Astrocyte (in vitro differentiated cells and primary cell): ENCODE data around the gene CDHR5. TPM values are rescaled to one million over a fixed set of nuclear protein-coding genes. Genes with fewer than 3 reads are reported as not detected.

Source experiments
- DNase-seq: peaks from one replicate; pipeline ENCODE4 v3.0.0-alpha.2; 2010; ENCODE audit warnings: low read depth
- FAIRE-seq: peaks from 2 replicates; lab custom pipeline; 2011; peaks lifted over from hg19 to GRCh38; lab: Jason Lieb, UNC
- H2AFZ ChIP-seq: 2 replicates; pipeline ENCODE4 v1.6.0; 2012; ENCODE audit warnings: low read depth, low read length, inconsistent platforms
- H3K27ac ChIP-seq: 2 replicates; pipeline ENCODE4 v1.5.1; 2011; ENCODE audit warnings: low read depth, low read length, inconsistent platforms
- H3K27me3 ChIP-seq: 2 replicates; pipeline ENCODE4 v1.6.0; 2011; ENCODE audit warnings: low read length, inconsistent platforms; ENCODE audit not compliant: insufficient read depth
- H3K36me3 ChIP-seq: 2 replicates; pipeline ENCODE4 v1.5.1; 2011; ENCODE audit warnings: low read length, inconsistent platforms; ENCODE audit not compliant: insufficient read depth
- H3K4me1 ChIP-seq: 2 replicates; pipeline ENCODE4 v1.5.1; 2011; ENCODE audit warnings: low read length, inconsistent platforms; ENCODE audit not compliant: insufficient read depth
- H3K4me2 ChIP-seq: 2 replicates; pipeline ENCODE4 v1.6.0; 2012; ENCODE audit warnings: low read length, inconsistent platforms
- H3K4me3 ChIP-seq: 2 replicates; pipeline ENCODE4 v1.5.1; 2011; ENCODE audit warnings: low read depth, mild to moderate bottlenecking, low read length, inconsistent platforms; ENCODE audit not compliant: insufficient read depth
- H3K79me2 ChIP-seq: 2 replicates; pipeline ENCODE4 v1.6.0; 2012; ENCODE audit warnings: mild to moderate bottlenecking, low read length, inconsistent platforms; ENCODE audit not compliant: insufficient read depth
- H3K9ac ChIP-seq: 2 replicates; pipeline ENCODE4 v1.6.0; 2012; ENCODE audit warnings: mild to moderate bottlenecking, low read length, inconsistent platforms
- H3K9me3 ChIP-seq: 2 replicates; pipeline ENCODE4 v1.5.1; 2012; ENCODE audit warnings: low read depth, mild to moderate bottlenecking, low read length, inconsistent platforms; ENCODE audit not compliant: insufficient read depth
- H4K20me1 ChIP-seq: 2 replicates; pipeline ENCODE4 v1.6.0; 2012; ENCODE audit warnings: low read length, inconsistent platforms; ENCODE audit not compliant: insufficient read depth
- H3K27ac Mint-ChIP-seq: one replicate; pipeline ENCODE4 v1.8.0; 2021; ENCODE audit warnings: mild to moderate bottlenecking, mixed read lengths; ENCODE audit not compliant: unreplicated experiment
- H3K27me3 Mint-ChIP-seq: one replicate; pipeline ENCODE4 v1.8.0; 2021; ENCODE audit warnings: low read depth, mixed read lengths; ENCODE audit not compliant: unreplicated experiment
- H3K36me3 Mint-ChIP-seq: one replicate; pipeline ENCODE4 v1.8.0; 2021; ENCODE audit warnings: low read depth, mixed read lengths; ENCODE audit not compliant: unreplicated experiment
- H3K4me1 Mint-ChIP-seq: one replicate; pipeline ENCODE4 v1.8.0; 2021; ENCODE audit warnings: low read depth, mixed read lengths; ENCODE audit not compliant: unreplicated experiment
- H3K4me3 Mint-ChIP-seq: one replicate; pipeline ENCODE4 v1.8.0; 2021; ENCODE audit warnings: mild to moderate bottlenecking, moderate library complexity, mixed read lengths; ENCODE audit not compliant: unreplicated experiment
- H3K9me3 Mint-ChIP-seq: one replicate; pipeline ENCODE4 v1.8.0; 2021; ENCODE audit warnings: mild to moderate bottlenecking, mixed read lengths; ENCODE audit not compliant: unreplicated experiment
- EZH2 ChIP-seq: IDR thresholded peaks from 2 replicates; pipeline ENCODE4 v1.6.1; 2012; ENCODE audit warnings: mild to moderate bottlenecking, low read length, inconsistent platforms; ENCODE audit not compliant: insufficient read depth
- total RNA-seq: library from RNA; stranded (reverse); gene quantifications from 2 replicates; pipeline ENCODE4 v1.2.1, GENCODE V29; 2021
- TF ChIP-seq, protein P1 (sequence below): IDR thresholded peaks from 2 replicates; pipeline ENCODE4 v1.5.1; 2011; ENCODE audit warnings: low read depth, mild to moderate bottlenecking, inconsistent platforms, low read length, moderate library complexity; ENCODE audit not compliant: insufficient read depth

CDHR5 gene
- total RNA-seq, 1 donor from 2014 or later, result not detected

GRCh38 chr11:597166-597725 lies 27.5 kb downstream of the CDHR5 start:
- no peak overlapping the region for H2AFZ ChIP-seq
- Mint-ChIP-seq H3K4me3 (no peak overlapping the region), H3K4me1 (no peaks in the 10 kb centered on the region), H3K27me3 (no peaks in the 10 kb centered on the region), H3K27ac (no peak overlapping the region), H3K36me3 (peaks cover 23% of the 10 kb centered on the region), H3K9me3 (no peaks in the 10 kb centered on the region)
- no peak overlapping the region for H3K4me2 ChIP-seq
- no peaks in the 10 kb centered on the region for H3K4me1 ChIP-seq
- peaks cover 44% of the 10 kb centered on the region for H3K79me2 ChIP-seq
- peaks cover 35% of the 10 kb centered on the region for H3K36me3 ChIP-seq
- peaks cover 68% of the 10 kb centered on the region for H4K20me1 ChIP-seq
- FAIRE-seq, result no peak
- no peak overlapping the region for H3K27ac ChIP-seq
- DNase-seq, result no peak
- TF ChIP-seq, protein P1, sequence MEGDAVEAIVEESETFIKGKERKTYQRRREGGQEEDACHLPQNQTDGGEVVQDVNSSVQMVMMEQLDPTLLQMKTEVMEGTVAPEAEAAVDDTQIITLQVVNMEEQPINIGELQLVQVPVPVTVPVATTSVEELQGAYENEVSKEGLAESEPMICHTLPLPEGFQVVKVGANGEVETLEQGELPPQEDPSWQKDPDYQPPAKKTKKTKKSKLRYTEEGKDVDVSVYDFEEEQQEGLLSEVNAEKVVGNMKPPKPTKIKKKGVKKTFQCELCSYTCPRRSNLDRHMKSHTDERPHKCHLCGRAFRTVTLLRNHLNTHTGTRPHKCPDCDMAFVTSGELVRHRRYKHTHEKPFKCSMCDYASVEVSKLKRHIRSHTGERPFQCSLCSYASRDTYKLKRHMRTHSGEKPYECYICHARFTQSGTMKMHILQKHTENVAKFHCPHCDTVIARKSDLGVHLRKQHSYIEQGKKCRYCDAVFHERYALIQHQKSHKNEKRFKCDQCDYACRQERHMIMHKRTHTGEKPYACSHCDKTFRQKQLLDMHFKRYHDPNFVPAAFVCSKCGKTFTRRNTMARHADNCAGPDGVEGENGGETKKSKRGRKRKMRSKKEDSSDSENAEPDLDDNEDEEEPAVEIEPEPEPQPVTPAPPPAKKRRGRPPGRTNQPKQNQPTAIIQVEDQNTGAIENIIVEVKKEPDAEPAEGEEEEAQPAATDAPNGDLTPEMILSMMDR, result no peak
- no peak for TF ChIP-seq EZH2
- no peaks in the 10 kb centered on the region for H3K27me3 ChIP-seq
- no peaks in the 10 kb centered on the region for H3K9me3 ChIP-seq
- no peak overlapping the region for H3K4me3 ChIP-seq
- H3K9ac ChIP-seq, result no peak overlapping the region

DNA sequence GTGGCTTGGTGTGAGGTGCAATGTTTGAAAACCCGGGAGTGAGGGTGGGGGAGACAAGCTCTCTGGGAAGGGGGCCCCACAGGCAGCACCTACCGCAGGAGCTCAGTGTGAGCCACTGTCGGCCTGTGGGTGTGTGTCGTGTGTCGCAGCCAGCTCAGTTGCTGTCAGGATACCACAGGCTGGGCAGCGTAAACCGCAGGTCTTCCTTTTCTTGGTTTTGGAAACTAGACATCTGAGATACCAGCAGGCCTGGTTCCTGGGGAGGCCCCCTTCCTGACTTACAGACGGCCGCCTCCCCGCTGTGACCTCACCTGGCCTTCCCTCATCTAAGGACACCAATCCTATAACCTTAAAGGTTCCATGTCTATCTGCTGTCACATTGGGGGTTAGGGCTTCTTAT lies 28.4 kb downstream of the CDHR5 start:
- Mint-ChIP-seq H3K36me3 (peaks cover 23% of the 10 kb centered on the region), H3K27me3 (no peaks in the 10 kb centered on the region), H3K27ac (no peak overlapping the region), H3K9me3 (no peaks in the 10 kb centered on the region), H3K4me1 (no peaks in the 10 kb centered on the region), H3K4me3 (no peak overlapping the region)
- peaks cover 32% of the 10 kb centered on the region for H3K36me3 ChIP-seq
- no peak overlapping the region for H2AFZ ChIP-seq
- H3K79me2 ChIP-seq, result peaks cover 41% of the 10 kb centered on the region
- no peak for FAIRE-seq
- H3K27me3 ChIP-seq, result no peaks in the 10 kb centered on the region
- no peak overlapping the region for H3K9ac ChIP-seq
- H3K4me3 ChIP-seq, result no peak overlapping the region
- H3K4me2 ChIP-seq, result no peak overlapping the region
- TF ChIP-seq, protein P1, result no peak
- TF ChIP-seq EZH2, result no peak
- H3K9me3 ChIP-seq, result no peaks in the 10 kb centered on the region
- H3K27ac ChIP-seq, result no peak overlapping the region
- DNase-seq, result no peak
- no peaks in the 10 kb centered on the region for H3K4me1 ChIP-seq
- peaks cover 67% of the 10 kb centered on the region for H4K20me1 ChIP-seq

- H3K79me2 ChIP-seq, result peaks cover 47% of the 10 kb centered on the region
- TF ChIP-seq, protein P1, result no peak
- TF ChIP-seq EZH2, result no peak
- no peaks in the 10 kb centered on the region for H3K9me3 ChIP-seq
- FAIRE-seq (no peak), DNase-seq (no peak)
- no peaks in the 10 kb centered on the region for H3K4me1 Mint-ChIP-seq
- H3K27ac Mint-ChIP-seq, result no peak overlapping the region
- no peak overlapping the region for H2AFZ ChIP-seq
- H4K20me1 ChIP-seq, result peaks cover 73% of the 10 kb centered on the region
- H3K4me3 Mint-ChIP-seq, result no peak overlapping the region
- peaks cover 25% of the 10 kb centered on the region for H3K36me3 Mint-ChIP-seq
- H3K27me3 ChIP-seq, result no peaks in the 10 kb centered on the region
- H3K4me1 ChIP-seq, result no peaks in the 10 kb centered on the region
- H3K4me2 ChIP-seq, result no peak overlapping the region
- peaks cover 31% of the 10 kb centered on the region for H3K36me3 ChIP-seq
- no peak overlapping the region for H3K9ac ChIP-seq
- no peaks in the 10 kb centered on the region for H3K27me3 Mint-ChIP-seq
- no peaks in the 10 kb centered on the region for H3K9me3 Mint-ChIP-seq
- H3K4me3 ChIP-seq, result no peak overlapping the region
- H3K27ac ChIP-seq, result no peak overlapping the region
These were observed 29.4 kb downstream of the CDHR5 start for GRCh38 chr11:595400-595799.
